GM19438 (cell line): ENCODE results near the gene CD47.

ENCODE experiments used
- ATAC-seq: cut with Tn5 transposase; IDR thresholded peaks from one replicate; pipeline ENCODE4 v1.9.1; 2021; ENCODE audit warnings: low read depth; ENCODE audit not compliant: unreplicated experiment

Gene CD47

GRCh38 chr3:107994181-107994580 lies 96.7 kb downstream of the CD47 start:
- no peak for ATAC-seq

- ATAC-seq = no peak
These were observed 97.1 kb downstream of the CD47 start for GRCh38 chr3:107993771-107994170.
